AG09309 (cell line): ENCODE measurements around the gene PLPPR2.

Experiments used
- DNase-seq: peaks from one replicate; pipeline ENCODE4 v3.0.0-alpha.2; 2010; ENCODE audit warnings: low read depth
- H3K4me3 ChIP-seq: 2 replicates; pipeline ENCODE4 v1.5.1; 2011; ENCODE audit warnings: mild to moderate bottlenecking, low read depth, low read length, moderate library complexity; ENCODE audit not compliant: control insufficient read depth
- CTCF ChIP-seq: IDR thresholded peaks from 2 replicates; pipeline ENCODE4 v1.5.1; 2011; ENCODE audit warnings: mild to moderate bottlenecking, low read depth, low read length, inconsistent platforms; ENCODE audit not compliant: insufficient read depth, control insufficient read depth; ENCODE audit errors: missing control alignments

PLPPR2 gene

GRCh38 chr19:11414544-11414943 is 59.3 kb downstream of the PLPPR2 start:
- no peak for DNase-seq
- no peak for TF ChIP-seq CTCF
- H3K4me3 ChIP-seq: no peak overlapping the region
